Measurements from ENCODE around the gene CNN2.

CNN2 gene

DNA sequence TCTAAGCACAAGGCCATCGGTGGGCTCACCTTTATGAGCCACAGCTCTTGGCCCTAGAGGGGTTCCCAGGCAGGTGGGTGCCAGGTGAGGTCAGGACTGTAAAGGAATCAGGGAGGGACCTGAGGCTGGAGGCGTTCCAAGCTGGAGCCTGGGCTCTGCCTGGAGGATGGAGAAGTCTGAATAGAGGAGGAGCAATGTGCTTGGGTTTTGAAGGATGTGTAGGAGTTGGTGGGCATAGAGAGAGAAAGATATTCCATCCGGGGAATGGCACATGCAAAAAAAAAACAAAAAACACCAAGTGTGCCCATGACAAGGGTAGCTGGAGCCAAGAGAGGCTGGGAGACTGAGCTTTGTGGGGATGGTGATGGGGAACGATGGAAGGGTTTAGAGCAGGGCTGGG is 23.8 kb upstream of the CNN2 start:
- no peak for TF ChIP-seq CTCF (IDR thresholded peaks at IDR 0.05)
- no peak for TF ChIP-seq ZFX (IDR thresholded peaks at IDR 0.05; ENCODE audit: borderline replicate concordance)
- H3K27ac ChIP-seq = no peak overlapping the region

GRCh38 chr19:1003283-1003682 is 23.1 kb upstream of the CNN2 start:
- TF ChIP-seq CTCF (IDR thresholded peaks at IDR 0.05) (no peak), ZFX (IDR thresholded peaks at IDR 0.05; ENCODE audit: borderline replicate concordance) (no peak)
- no peak overlapping the region for H3K27ac ChIP-seq

DNA sequence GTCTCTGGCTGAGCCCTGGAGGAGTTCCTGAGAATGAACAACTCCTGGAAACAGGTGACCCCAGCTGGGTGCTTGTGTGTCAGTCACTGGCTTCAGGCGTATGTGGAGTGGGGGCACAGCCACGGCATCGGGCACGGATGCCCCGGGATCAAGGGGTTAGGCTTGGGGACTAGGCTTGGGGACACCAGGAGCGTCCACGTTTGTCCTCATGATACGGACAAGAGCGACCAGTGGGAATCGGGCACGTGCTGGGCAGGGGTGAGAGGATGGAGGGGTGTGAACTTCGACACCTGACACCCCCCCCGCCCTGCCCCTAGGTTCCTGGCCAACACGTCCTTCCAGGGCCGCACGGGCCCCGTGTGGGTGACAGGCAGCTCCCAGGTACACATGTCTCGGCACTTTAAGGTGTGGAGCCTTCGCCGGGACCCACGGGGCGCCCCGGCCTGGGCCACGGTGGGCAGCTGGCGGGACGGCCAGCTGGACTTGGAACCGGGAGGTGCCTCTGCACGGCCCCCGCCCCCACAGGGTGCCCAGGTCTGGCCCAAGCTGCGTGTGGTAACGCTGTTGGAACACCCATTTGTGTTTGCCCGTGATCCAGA is 22.1 kb upstream of the CNN2 start:
- no peak overlapping the region for H3K27ac ChIP-seq
- TF ChIP-seq ZFX (IDR thresholded peaks at IDR 0.05; ENCODE audit: borderline replicate concordance) = no peak
- no peak for TF ChIP-seq CTCF (IDR thresholded peaks at IDR 0.05)

DNA sequence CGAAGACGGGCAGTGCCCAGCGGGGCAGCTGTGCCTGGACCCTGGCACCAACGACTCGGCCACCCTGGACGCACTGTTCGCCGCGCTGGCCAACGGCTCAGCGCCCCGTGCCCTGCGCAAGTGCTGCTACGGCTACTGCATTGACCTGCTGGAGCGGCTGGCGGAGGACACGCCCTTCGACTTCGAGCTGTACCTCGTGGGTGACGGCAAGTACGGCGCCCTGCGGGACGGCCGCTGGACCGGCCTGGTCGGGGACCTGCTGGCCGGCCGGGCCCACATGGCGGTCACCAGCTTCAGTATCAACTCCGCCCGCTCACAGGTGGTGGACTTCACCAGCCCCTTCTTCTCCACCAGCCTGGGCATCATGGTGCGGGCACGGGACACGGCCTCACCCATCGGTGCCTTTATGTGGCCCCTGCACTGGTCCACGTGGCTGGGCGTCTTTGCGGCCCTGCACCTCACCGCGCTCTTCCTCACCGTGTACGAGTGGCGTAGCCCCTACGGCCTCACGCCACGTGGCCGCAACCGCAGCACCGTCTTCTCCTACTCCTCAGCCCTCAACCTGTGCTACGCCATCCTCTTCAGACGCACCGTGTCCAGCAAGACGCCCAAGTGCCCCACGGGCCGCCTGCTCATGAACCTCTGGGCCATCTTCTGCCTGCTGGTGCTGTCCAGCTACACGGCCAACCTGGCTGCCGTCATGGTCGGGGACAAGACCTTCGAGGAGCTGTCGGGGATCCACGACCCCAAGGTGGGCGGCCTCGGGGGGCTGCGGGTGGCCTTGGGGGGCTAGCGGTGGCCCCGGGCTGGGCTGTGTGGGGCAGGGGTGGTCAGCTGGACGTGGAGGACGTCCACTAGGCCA is 21.4 kb upstream of the CNN2 start:
- no peak overlapping the region for H3K27ac ChIP-seq
- TF ChIP-seq CTCF (IDR thresholded peaks at IDR 0.05) (no peak), ZFX (IDR thresholded peaks at IDR 0.05; ENCODE audit: borderline replicate concordance) (no peak)

DNA sequence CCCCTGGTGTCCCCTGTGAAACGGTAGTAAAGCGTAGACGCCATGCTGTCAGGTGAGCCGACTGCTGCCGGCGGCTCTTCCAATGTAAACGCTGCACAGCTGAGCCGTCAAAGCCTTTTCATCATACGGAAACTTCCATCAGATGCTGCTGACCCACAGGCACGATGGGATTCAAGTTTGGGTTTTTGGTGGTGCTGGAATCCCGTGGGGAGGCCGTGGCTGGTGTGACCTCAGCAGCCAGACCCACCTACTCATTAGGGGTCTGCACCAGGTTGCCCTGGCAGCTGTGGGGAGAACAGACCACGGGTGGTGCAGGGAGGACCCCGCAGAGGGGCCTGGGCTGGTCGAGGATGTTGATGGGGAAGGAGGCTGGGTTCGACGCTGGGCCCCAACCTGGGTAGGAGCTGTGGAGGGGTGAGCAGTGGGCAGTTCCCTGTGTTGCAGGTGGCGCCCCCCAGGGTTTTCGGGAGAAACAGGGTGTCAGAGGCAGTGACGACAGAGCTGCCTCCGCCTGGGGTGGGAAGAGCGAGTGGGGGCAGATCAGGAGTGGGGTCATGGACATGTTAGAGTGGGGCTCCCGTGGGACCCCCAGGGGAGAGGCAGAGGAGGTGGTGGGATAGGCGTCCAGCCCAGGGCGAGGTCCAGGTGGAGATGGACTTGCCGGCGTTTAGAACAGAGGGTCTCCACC is 19.6 kb upstream of the CNN2 start:
- H3K27ac ChIP-seq = no peak overlapping the region
- no peak for TF ChIP-seq CTCF (IDR thresholded peaks at IDR 0.05)
- no peak for TF ChIP-seq ZFX (IDR thresholded peaks at IDR 0.05; ENCODE audit: borderline replicate concordance)

GRCh38 chr19:1007399-1008251 is 18.8 kb upstream of the CNN2 start:
- H3K27ac ChIP-seq = no peak overlapping the region
- no peak for TF ChIP-seq ZFX (IDR thresholded peaks at IDR 0.05; ENCODE audit: borderline replicate concordance)
- TF ChIP-seq CTCF (IDR thresholded peaks at IDR 0.05) = no peak
